HepG2 (cell line): Measurements from ENCODE around the gene ZNF19.

ENCODE experiments used
- ASH2L ChIP-seq: fragments of 300-600, 200-600 bp; sonication (generic); IDR thresholded peaks from 2 replicates; pipeline ENCODE4 v1.7.0; 2017; ENCODE audit warnings: low read depth, mild to moderate bottlenecking, moderate library complexity, mixed read lengths, low read length; ENCODE audit not compliant: insufficient read length
- CREM ChIP-seq, 2 experiments: sonication (generic) in 1 of 2; formaldehyde crosslinking in 1 of 2; IDR thresholded peaks; 2 replicates each; pipeline versions ENCODE4 v1.4.0 to v1.6.1; 2016 to 2020; ENCODE audit warnings: antibody characterized with exemption in 1 of 2, mild to moderate bottlenecking in 1 of 2, missing genetic modification reagents in 1 of 2
- CTCF ChIP-seq: sonication (generic); formaldehyde crosslinking; IDR thresholded peaks from 2 replicates; pipeline ENCODE4 v1.5.0; 2020; ENCODE audit warnings: mild to moderate bottlenecking, missing genetic modification reagents, moderate library complexity
- ELK4 ChIP-seq: sonication (generic); formaldehyde crosslinking; IDR thresholded peaks from 2 replicates; pipeline ENCODE4 v1.9.0; 2021; ENCODE audit warnings: missing genetic modification reagents, borderline replicate concordance
- JUND ChIP-seq: sonication (generic); formaldehyde crosslinking; IDR thresholded peaks from 2 replicates; pipeline ENCODE4 v1.8.0; 2022; ENCODE audit warnings: mild to moderate bottlenecking, missing genetic modification reagents
- NBN ChIP-seq: fragments of 450-650 bp; conservative IDR thresholded peaks from 2 replicates; pipeline ENCODE4 v1.6.1; 2017
- NFATC3 ChIP-seq: sonication (generic); formaldehyde crosslinking; IDR thresholded peaks from 2 replicates; pipeline ENCODE4 v1.5.1; 2020; ENCODE audit warnings: mild to moderate bottlenecking, missing genetic modification reagents
- SMAD1 ChIP-seq: sonication (generic); formaldehyde crosslinking; IDR thresholded peaks from 2 replicates; pipeline ENCODE4 v1.4.0; 2020; ENCODE audit warnings: missing genetic modification reagents, low read depth, mild to moderate bottlenecking, borderline replicate concordance
- SP5 ChIP-seq: IDR thresholded peaks from 2 replicates; pipeline ENCODE4 v1.6.1; 2016; ENCODE audit warnings: low read depth, borderline replicate concordance
- ZNF232 ChIP-seq: sonication (generic); formaldehyde crosslinking; IDR thresholded peaks from 2 replicates; pipeline ENCODE4 v1.4.0; 2020; ENCODE audit warnings: missing genetic modification reagents, borderline replicate concordance
- TF ChIP-seq, protein P1 (sequence below): sonication (generic); formaldehyde crosslinking; IDR thresholded peaks from 2 replicates; pipeline ENCODE4 v1.5.1; 2020; ENCODE audit warnings: mild to moderate bottlenecking, missing genetic modification reagents, moderate library complexity
- TF ChIP-seq, protein P2 (sequence below): sonication (generic); formaldehyde crosslinking; IDR thresholded peaks from 2 replicates; pipeline ENCODE4 v1.4.0; 2020; ENCODE audit warnings: missing genetic modification reagents

DNA sequence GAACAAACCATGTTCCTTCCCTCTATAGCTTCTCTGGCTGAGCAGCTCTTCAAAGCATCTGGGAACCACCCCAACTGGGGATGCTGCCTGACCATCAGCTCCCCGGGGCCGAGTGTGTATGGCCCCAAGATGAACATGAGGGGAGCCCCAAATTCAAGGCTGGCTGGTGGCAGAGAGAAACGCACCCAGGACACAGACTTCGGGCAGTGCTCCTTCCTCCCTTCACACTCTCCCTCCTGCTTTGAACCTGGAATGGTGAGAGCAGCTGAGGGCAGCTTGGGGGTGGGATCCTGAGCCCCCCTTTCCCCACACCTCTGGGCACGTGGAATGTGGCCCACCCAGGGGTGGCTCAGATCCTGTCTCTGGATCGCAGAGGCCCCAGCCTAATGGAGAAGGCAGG is 64.5 kb downstream of the ZNF19 start:
- TF ChIP-seq JUND (CRISPR knock-in tag) (no peak), ELK4 (CRISPR knock-in tag) (no peak), CREM (IDR thresholded peaks at IDR 0.05) (no peak), CREM (CRISPR knock-in tag; IDR thresholded peaks at IDR 0.05) (no peak), ASH2L (no peak), ZNF232 (CRISPR knock-in tag) (no peak), NBN (no peak), NFATC3 (CRISPR knock-in tag) (no peak), SP5 (CRISPR knock-in tag) (no peak), CTCF (CRISPR knock-in tag) (no peak), SMAD1 (CRISPR knock-in tag) (no peak)
- TF ChIP-seq, protein P1, sequence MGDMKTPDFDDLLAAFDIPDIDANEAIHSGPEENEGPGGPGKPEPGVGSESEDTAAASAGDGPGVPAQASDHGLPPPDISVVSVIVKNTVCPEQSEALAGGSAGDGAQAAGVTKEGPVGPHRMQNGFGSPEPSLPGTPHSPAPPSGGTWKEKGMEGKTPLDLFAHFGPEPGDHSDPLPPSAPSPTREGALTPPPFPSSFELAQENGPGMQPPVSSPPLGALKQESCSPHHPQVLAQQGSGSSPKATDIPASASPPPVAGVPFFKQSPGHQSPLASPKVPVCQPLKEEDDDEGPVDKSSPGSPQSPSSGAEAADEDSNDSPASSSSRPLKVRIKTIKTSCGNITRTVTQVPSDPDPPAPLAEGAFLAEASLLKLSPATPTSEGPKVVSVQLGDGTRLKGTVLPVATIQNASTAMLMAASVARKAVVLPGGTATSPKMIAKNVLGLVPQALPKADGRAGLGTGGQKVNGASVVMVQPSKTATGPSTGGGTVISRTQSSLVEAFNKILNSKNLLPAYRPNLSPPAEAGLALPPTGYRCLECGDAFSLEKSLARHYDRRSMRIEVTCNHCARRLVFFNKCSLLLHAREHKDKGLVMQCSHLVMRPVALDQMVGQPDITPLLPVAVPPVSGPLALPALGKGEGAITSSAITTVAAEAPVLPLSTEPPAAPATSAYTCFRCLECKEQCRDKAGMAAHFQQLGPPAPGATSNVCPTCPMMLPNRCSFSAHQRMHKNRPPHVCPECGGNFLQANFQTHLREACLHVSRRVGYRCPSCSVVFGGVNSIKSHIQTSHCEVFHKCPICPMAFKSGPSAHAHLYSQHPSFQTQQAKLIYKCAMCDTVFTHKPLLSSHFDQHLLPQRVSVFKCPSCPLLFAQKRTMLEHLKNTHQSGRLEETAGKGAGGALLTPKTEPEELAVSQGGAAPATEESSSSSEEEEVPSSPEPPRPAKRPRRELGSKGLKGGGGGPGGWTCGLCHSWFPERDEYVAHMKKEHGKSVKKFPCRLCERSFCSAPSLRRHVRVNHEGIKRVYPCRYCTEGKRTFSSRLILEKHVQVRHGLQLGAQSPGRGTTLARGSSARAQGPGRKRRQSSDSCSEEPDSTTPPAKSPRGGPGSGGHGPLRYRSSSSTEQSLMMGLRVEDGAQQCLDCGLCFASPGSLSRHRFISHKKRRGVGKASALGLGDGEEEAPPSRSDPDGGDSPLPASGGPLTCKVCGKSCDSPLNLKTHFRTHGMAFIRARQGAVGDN (CRISPR knock-in tag): no peak
- TF ChIP-seq, protein P2, sequence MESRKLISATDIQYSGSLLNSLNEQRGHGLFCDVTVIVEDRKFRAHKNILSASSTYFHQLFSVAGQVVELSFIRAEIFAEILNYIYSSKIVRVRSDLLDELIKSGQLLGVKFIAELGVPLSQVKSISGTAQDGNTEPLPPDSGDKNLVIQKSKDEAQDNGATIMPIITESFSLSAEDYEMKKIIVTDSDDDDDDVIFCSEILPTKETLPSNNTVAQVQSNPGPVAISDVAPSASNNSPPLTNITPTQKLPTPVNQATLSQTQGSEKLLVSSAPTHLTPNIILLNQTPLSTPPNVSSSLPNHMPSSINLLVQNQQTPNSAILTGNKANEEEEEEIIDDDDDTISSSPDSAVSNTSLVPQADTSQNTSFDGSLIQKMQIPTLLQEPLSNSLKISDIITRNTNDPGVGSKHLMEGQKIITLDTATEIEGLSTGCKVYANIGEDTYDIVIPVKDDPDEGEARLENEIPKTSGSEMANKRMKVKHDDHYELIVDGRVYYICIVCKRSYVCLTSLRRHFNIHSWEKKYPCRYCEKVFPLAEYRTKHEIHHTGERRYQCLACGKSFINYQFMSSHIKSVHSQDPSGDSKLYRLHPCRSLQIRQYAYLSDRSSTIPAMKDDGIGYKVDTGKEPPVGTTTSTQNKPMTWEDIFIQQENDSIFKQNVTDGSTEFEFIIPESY (CRISPR knock-in tag): no peak
